Measurements from ENCODE around the gene ADPRM.

ADPRM gene

GRCh38 chr17:10697092-10698081, at the start of gene ADPRM, which contains the start of gene SCO1:
ADPRM (plus strand) TSS chr17:10697594; CDS start chr17:10704927, 7,333 bp downstream.
SCO1 (minus strand) TSS chr17:10697533; CDS start chr17:10697507, 26 bp downstream.
- DNase-seq (ENCODE audit: low spot score in 2 of 2) (peak; percentile 79 to 92), ATAC-seq (peak; percentile 98)
- H3K36me3 Mint-ChIP-seq, result peaks cover 50% of the 10 kb centered on the region
- no peaks in the 10 kb centered on the region for H3K9me3 Mint-ChIP-seq
- peak within 1 kb of the TSS; percentile 94 for H3K27ac Mint-ChIP-seq
- H3K4me1 Mint-ChIP-seq, result peaks cover 36% of the 10 kb centered on the region
- H3K4me3 Mint-ChIP-seq, result peak within 1 kb of the TSS; percentile 84

GRCh38 chr17:10648381-10648780, 49.0 kb upstream of the ADPRM start:
- no peaks in the 10 kb centered on the region for H3K36me3 Mint-ChIP-seq
- H3K9me3 Mint-ChIP-seq, result no peaks in the 10 kb centered on the region
- no peak for ATAC-seq
- no peak overlapping the region for H3K27ac Mint-ChIP-seq
- peaks cover 8% of the 10 kb centered on the region for H3K4me1 Mint-ChIP-seq
- no peak overlapping the region for H3K4me3 Mint-ChIP-seq
- DNase-seq (ENCODE audit: low spot score in 2 of 2), result no peak

- no peak for ATAC-seq
- DNase-seq (ENCODE audit: low spot score in 2 of 2), result no peak
- no peaks in the 10 kb centered on the region for H3K9me3 Mint-ChIP-seq
- peaks cover 12% of the 10 kb centered on the region for H3K4me1 Mint-ChIP-seq
- H3K4me3 Mint-ChIP-seq, result no peak overlapping the region
- H3K36me3 Mint-ChIP-seq, result no peaks in the 10 kb centered on the region
- H3K27ac Mint-ChIP-seq, result no peak overlapping the region
Measured at GRCh38 chr17:10648956-10649355, 48.4 kb upstream of the ADPRM start.

GRCh38 chr17:10649602-10650001, 47.8 kb upstream of the ADPRM start:
- ATAC-seq, result no peak
- no peak overlapping the region for H3K27ac Mint-ChIP-seq
- H3K9me3 Mint-ChIP-seq, result no peaks in the 10 kb centered on the region
- H3K4me1 Mint-ChIP-seq, result peaks cover 17% of the 10 kb centered on the region
- no peak for DNase-seq (ENCODE audit: low spot score in 2 of 2)
- no peak overlapping the region for H3K4me3 Mint-ChIP-seq
- H3K36me3 Mint-ChIP-seq, result no peaks in the 10 kb centered on the region

GRCh38 chr17:10651927-10652326, 45.5 kb upstream of the ADPRM start:
- Mint-ChIP-seq H3K4me1 (peaks cover 17% of the 10 kb centered on the region), H3K4me3 (no peak overlapping the region), H3K36me3 (no peaks in the 10 kb centered on the region), H3K9me3 (no peaks in the 10 kb centered on the region), H3K27ac (no peak overlapping the region)
- ATAC-seq, result no peak
- DNase-seq (ENCODE audit: low spot score in 2 of 2), result no peak

- peak; percentile 43 for ATAC-seq
- H3K4me1 Mint-ChIP-seq, result peaks cover 17% of the 10 kb centered on the region
- no peak for DNase-seq (ENCODE audit: low spot score in 2 of 2)
- H3K27ac Mint-ChIP-seq, result peak overlapping the region; percentile 58
- H3K36me3 Mint-ChIP-seq, result no peaks in the 10 kb centered on the region
- H3K9me3 Mint-ChIP-seq, result no peaks in the 10 kb centered on the region
- no peak overlapping the region for H3K4me3 Mint-ChIP-seq
Measured at GRCh38 chr17:10652984-10653659, 44.3 kb upstream of the ADPRM start.

- no peak overlapping the region for H3K4me3 Mint-ChIP-seq
- H3K27ac Mint-ChIP-seq, result no peak overlapping the region
- ATAC-seq (no peak), DNase-seq (ENCODE audit: low spot score in 2 of 2) (no peak)
- H3K4me1 Mint-ChIP-seq, result peaks cover 17% of the 10 kb centered on the region
- H3K9me3 Mint-ChIP-seq, result no peaks in the 10 kb centered on the region
- no peaks in the 10 kb centered on the region for H3K36me3 Mint-ChIP-seq
Measured at GRCh38 chr17:10653987-10654386, 43.4 kb upstream of the ADPRM start.

- no peak within 1 kb of the TSS for H3K4me3 Mint-ChIP-seq
- H3K36me3 Mint-ChIP-seq, result no peaks in the 10 kb centered on the region
- peaks cover 17% of the 10 kb centered on the region for H3K4me1 Mint-ChIP-seq
- no peak within 1 kb of the TSS for H3K27ac Mint-ChIP-seq
- DNase-seq (ENCODE audit: low spot score in 2 of 2) (no peak), ATAC-seq (no peak)
- H3K9me3 Mint-ChIP-seq, result no peaks in the 10 kb centered on the region
Measured at GRCh38 chr17:10657148-10657547, 40.2 kb upstream of the ADPRM start, which contains the start of gene MYH3. MYH3 (minus strand) TSS chr17:10657309; CDS start chr17:10655064, 2,245 bp downstream.

GRCh38 chr17:10657879-10658278, 39.5 kb upstream of the ADPRM start:
- no peak for DNase-seq (ENCODE audit: low spot score in 2 of 2)
- H3K36me3 Mint-ChIP-seq, result no peaks in the 10 kb centered on the region
- no peak overlapping the region for H3K27ac Mint-ChIP-seq
- no peaks in the 10 kb centered on the region for H3K9me3 Mint-ChIP-seq
- H3K4me1 Mint-ChIP-seq, result peaks cover 14% of the 10 kb centered on the region
- no peak overlapping the region for H3K4me3 Mint-ChIP-seq
- no peak for ATAC-seq

GRCh38 chr17:10661437-10661836, 36.0 kb upstream of the ADPRM start:
- ATAC-seq (no peak), DNase-seq (ENCODE audit: low spot score in 2 of 2) (no peak)
- Mint-ChIP-seq H3K4me3 (no peak overlapping the region), H3K9me3 (no peaks in the 10 kb centered on the region), H3K36me3 (no peaks in the 10 kb centered on the region), H3K27ac (no peak overlapping the region), H3K4me1 (no peaks in the 10 kb centered on the region)

- Mint-ChIP-seq H3K4me3 (no peak overlapping the region), H3K27ac (no peak overlapping the region), H3K4me1 (no peaks in the 10 kb centered on the region), H3K36me3 (no peaks in the 10 kb centered on the region), H3K9me3 (no peaks in the 10 kb centered on the region)
- no peak for ATAC-seq
- DNase-seq (ENCODE audit: low spot score in 2 of 2), result no peak
Measured at GRCh38 chr17:10663231-10663630, 34.2 kb upstream of the ADPRM start.

- no peak overlapping the region for H3K4me3 Mint-ChIP-seq
- H3K4me1 Mint-ChIP-seq, result no peaks in the 10 kb centered on the region
- no peak overlapping the region for H3K27ac Mint-ChIP-seq
- DNase-seq (ENCODE audit: low spot score in 2 of 2) (no peak), ATAC-seq (no peak)
- no peaks in the 10 kb centered on the region for H3K9me3 Mint-ChIP-seq
- no peaks in the 10 kb centered on the region for H3K36me3 Mint-ChIP-seq
Measured at GRCh38 chr17:10664571-10664970, 32.8 kb upstream of the ADPRM start.

GRCh38 chr17:10666906-10667305, 30.5 kb upstream of the ADPRM start:
- no peak for DNase-seq (ENCODE audit: low spot score in 2 of 2)
- H3K9me3 Mint-ChIP-seq, result no peaks in the 10 kb centered on the region
- no peak for ATAC-seq
- H3K4me3 Mint-ChIP-seq, result no peak overlapping the region
- no peaks in the 10 kb centered on the region for H3K4me1 Mint-ChIP-seq
- H3K27ac Mint-ChIP-seq, result no peak overlapping the region
- no peaks in the 10 kb centered on the region for H3K36me3 Mint-ChIP-seq

- H3K27ac Mint-ChIP-seq, result no peak overlapping the region
- peaks cover 9% of the 10 kb centered on the region for H3K36me3 Mint-ChIP-seq
- no peaks in the 10 kb centered on the region for H3K4me1 Mint-ChIP-seq
- H3K4me3 Mint-ChIP-seq, result no peak overlapping the region
- H3K9me3 Mint-ChIP-seq, result no peaks in the 10 kb centered on the region
- no peak for ATAC-seq
- DNase-seq (ENCODE audit: low spot score in 2 of 2), result no peak
Measured at GRCh38 chr17:10668775-10669174, 28.6 kb upstream of the ADPRM start.

GRCh38 chr17:10673312-10673711, 24.1 kb upstream of the ADPRM start:
- no peak overlapping the region for H3K4me3 Mint-ChIP-seq
- H3K27ac Mint-ChIP-seq, result no peak overlapping the region
- ATAC-seq (no peak), DNase-seq (ENCODE audit: low spot score in 2 of 2) (no peak)
- peaks cover 40% of the 10 kb centered on the region for H3K36me3 Mint-ChIP-seq
- H3K9me3 Mint-ChIP-seq, result no peaks in the 10 kb centered on the region
- H3K4me1 Mint-ChIP-seq, result no peaks in the 10 kb centered on the region
